Lung (tissue), 12 donors: ENCODE data around the gene WDR82. TPM values are rescaled to one million over a fixed set of nuclear protein-coding genes. Genes with fewer than 3 reads are reported as not detected.

Experiments
- ATAC-seq: fragments of 200-7000 bp; cut with Tn5 transposase; one replicate; pipeline ENCODE4 v1.9.1; 2020; ENCODE audit warnings: moderate number of reproducible peaks; ENCODE audit not compliant: insufficient read depth, low FRiP score
- DNase-seq, 3 donors: peaks; one replicate each; pipeline ENCODE4 v3.0.0-alpha.2; 2013 to 2017
- H3K27ac ChIP-seq, 2 donors: one replicate each; pipeline ENCODE4 v1.5.1; 2013; ENCODE audit warnings: mild to moderate bottlenecking in 2 of 2, moderate library complexity in 2 of 2, control low read depth in 1 of 2, inconsistent platforms in 1 of 2, low read depth in 1 of 2, low read length in 1 of 2
- H3K27me3 ChIP-seq, 3 donors: one replicate each; pipeline ENCODE4 v1.5.1; 2013; ENCODE audit warnings: low read length in 2 of 3; ENCODE audit not compliant: control insufficient read depth in 3 of 3, insufficient read depth in 3 of 3
- H3K36me3 ChIP-seq, 4 donors: one replicate each; pipeline ENCODE4 v1.5.1; 2013; ENCODE audit warnings: low read length in 4 of 4, mild to moderate bottlenecking in 1 of 4, moderate library complexity in 1 of 4; ENCODE audit not compliant: control insufficient read depth in 4 of 4, insufficient read depth in 4 of 4
- H3K4me1 ChIP-seq, 5 donors: one replicate each; pipeline ENCODE4 v1.5.1; 2013; ENCODE audit warnings: low read length in 5 of 5, mild to moderate bottlenecking in 2 of 5, moderate library complexity in 1 of 5; ENCODE audit not compliant: control insufficient read depth in 5 of 5, insufficient read depth in 5 of 5
- H3K4me3 ChIP-seq: one replicate; pipeline ENCODE4 v1.5.1; 2013; ENCODE audit warnings: mild to moderate bottlenecking, control low read depth, moderate library complexity
- H3K9ac ChIP-seq, 2 donors: one replicate each; pipeline ENCODE4 v1.5.1; 2013; ENCODE audit warnings: low read length in 2 of 2, control low read depth in 1 of 2; ENCODE audit not compliant: insufficient read depth in 1 of 2
- H3K9me3 ChIP-seq, 4 donors: one replicate each; pipeline ENCODE4 v1.5.1; 2013; ENCODE audit warnings: low read length in 3 of 4, mild to moderate bottlenecking in 1 of 4, moderate library complexity in 1 of 4; ENCODE audit not compliant: control insufficient read depth in 4 of 4, insufficient read depth in 3 of 4
- WGBS, 2 donors: extraction: QIAGEN DNeasy Blood & Tissue Kit; methylation state at CpG; one replicate each; pipeline ENCODE4 v1.1.7; 2013; 5-methylcytosine and 5-hydroxymethylcytosine counted together
- polyA plus RNA-seq, 2 donors: library from polyadenylated mRNA; stranded (reverse); fragments of 200-250 nt; gene quantifications; one replicate each; pipeline ENCODE4 v1.2.1, GENCODE V29; 2013
- total RNA-seq, 2 donors: library from RNA; depleted of rRNA in 1 of 2; stranded (reverse); fragments of >200 nt in 1 of 2; gene quantifications; one replicate each; pipeline ENCODE4 v1.2.1, GENCODE V29; 2014 to 2021
- TF ChIP-seq, protein P1 (sequence below): IDR thresholded peaks from 2 replicates; pipeline ENCODE4 v1.5.1; 2012; ENCODE audit warnings: mild to moderate bottlenecking; ENCODE audit errors: control extremely low read depth, extremely low read depth
- donor health status: control.
- donor health status: control.
- donor health status: Bipolar disorder and iron deficiency.
- donor health status: healthy.
- donor health status: DM: yes; HTN: yes; CAD: no.

WDR82 gene
- total and polyA plus RNA-seq, 4 donors = 19.4 to 72.8 (median 51.1) TPM

DNA sequence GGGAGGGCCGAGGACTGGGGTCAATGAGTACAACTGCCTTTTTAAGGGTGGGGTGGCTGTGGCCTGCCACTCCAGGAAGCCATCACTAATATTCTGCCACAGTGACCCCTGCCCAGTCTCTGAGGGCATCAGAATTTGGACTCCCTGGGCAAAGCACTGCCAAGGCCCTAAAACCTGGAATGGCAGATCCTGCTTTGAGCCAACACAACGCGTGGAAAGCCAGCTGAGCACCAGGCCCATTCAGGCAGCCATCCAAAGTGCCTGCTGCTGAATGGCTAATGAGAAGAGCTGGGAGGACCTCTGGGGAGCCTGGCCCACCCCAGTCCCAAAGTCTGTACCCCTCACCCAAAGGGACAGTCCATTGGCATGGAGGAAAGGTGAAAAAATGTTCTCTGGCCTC lies 44.5 kb downstream of the WDR82 start:
- Histone ChIP-seq H3K4me3 (no peak overlapping the region), H3K9me3 (no peaks in the 10 kb centered on the region), H3K36me3 (peaks cover 0 to 55% (median 13%) of the 10 kb centered on the region in 4 donors), H3K4me1 (peaks cover 6 to 20% (median 13%) of the 10 kb centered on the region in 5 donors), H3K27me3 (no peaks in the 10 kb centered on the region), H3K27ac (peak overlapping the region in 1 of 2 donors; percentile 51), H3K9ac (no peak overlapping the region)
- WGBS, 2 donors = 75 to 87% methylated on average over 3 of the region's 3 CpGs
- ATAC-seq = no peak
- TF ChIP-seq, protein P1, sequence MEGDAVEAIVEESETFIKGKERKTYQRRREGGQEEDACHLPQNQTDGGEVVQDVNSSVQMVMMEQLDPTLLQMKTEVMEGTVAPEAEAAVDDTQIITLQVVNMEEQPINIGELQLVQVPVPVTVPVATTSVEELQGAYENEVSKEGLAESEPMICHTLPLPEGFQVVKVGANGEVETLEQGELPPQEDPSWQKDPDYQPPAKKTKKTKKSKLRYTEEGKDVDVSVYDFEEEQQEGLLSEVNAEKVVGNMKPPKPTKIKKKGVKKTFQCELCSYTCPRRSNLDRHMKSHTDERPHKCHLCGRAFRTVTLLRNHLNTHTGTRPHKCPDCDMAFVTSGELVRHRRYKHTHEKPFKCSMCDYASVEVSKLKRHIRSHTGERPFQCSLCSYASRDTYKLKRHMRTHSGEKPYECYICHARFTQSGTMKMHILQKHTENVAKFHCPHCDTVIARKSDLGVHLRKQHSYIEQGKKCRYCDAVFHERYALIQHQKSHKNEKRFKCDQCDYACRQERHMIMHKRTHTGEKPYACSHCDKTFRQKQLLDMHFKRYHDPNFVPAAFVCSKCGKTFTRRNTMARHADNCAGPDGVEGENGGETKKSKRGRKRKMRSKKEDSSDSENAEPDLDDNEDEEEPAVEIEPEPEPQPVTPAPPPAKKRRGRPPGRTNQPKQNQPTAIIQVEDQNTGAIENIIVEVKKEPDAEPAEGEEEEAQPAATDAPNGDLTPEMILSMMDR = no peak
- no peak for DNase-seq

DNA sequence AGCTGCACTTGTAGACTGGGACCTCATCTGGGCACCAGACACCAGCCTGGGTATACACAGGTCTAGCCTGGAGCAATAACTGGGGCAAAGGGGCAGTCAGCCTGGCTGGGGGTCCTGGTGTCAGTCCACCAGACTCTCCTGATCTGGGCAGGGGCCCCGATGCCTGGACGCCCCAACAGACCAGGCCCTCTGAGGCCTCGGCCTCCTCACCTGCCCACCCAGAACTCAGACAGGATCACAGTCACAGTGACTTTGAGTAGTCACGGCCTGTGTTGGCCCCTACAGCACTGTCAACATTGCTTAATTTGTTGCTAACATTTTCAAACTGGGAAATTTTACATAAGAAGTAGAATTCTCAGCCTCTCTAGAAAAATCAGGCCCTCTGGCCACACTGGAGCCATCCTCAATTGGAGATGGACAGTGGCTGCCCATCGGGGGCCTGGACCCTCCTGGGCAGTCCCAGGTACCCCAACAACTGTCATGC lies 45.3 kb downstream of the WDR82 start:
- Histone ChIP-seq H3K36me3 (peaks cover 0 to 64% (median 14%) of the 10 kb centered on the region in 4 donors), H3K4me1 (peaks cover under 1 to 17% (median 13%) of the 10 kb centered on the region in 5 donors), H3K27me3 (no peaks in the 10 kb centered on the region), H3K9me3 (no peaks in the 10 kb centered on the region), H3K4me3 (no peak overlapping the region), H3K27ac (peak overlapping the region in 1 of 2 donors; percentile 8), H3K9ac (no peak overlapping the region)
- ATAC-seq (no peak), DNase-seq (no peak)
- TF ChIP-seq, protein P1 = no peak
- WGBS, 2 donors = 91 to 92% methylated on average over 5 of the region's 5 CpGs

DNA sequence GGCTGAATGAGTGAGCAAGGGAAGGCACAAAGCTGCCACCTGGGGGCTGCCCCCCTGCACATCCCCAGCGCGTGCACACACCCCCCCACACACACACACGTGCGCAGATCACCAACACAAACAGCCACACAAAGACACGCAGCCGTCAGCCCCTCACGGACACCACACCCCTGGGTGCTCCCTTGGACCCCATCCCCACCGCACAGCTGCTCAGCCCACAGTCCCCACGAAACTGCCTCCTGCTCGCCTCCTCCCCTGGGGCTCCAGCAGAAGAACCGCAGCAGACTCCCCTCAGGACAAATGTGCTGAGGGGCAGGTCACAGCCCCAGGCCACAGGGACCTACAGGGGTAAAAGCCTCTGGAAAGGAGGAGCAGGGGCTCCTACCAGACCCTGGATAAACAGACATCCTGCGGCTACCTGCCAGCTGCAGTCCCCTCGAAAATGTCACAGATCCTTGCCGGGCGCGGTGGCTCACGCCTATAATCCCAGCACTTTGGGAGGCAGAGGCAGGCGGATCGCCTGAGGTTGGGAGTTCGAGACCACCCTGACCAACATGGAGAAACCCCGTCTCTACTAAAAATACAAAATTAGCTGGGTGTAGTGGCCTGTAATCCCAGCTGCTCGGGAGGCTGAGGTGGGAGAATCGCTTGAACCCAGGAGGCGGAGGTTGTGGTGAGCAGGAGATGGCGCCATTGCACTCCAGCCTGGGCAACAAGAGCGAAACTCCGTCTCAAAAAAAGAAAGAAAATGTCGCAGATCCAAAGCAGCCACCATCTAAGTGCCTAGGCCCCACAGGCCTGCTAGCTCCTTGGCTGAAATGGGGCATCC lies 46.0 kb downstream of the WDR82 start:
- Histone ChIP-seq H3K4me3 (no peak overlapping the region), H3K27ac (no peak overlapping the region), H3K9ac (no peak overlapping the region), H3K36me3 (peaks cover 0 to 67% (median 16%) of the 10 kb centered on the region in 4 donors), H3K27me3 (no peaks in the 10 kb centered on the region), H3K9me3 (no peaks in the 10 kb centered on the region), H3K4me1 (peaks cover 0 to 13% (median 6%) of the 10 kb centered on the region in 5 donors)
- no peak for DNase-seq
- TF ChIP-seq, protein P1 = no peak
- ATAC-seq = no peak
- WGBS, 2 donors = 90% methylated on average over 28 of the region's 28 CpGs
